Uterus (tissue), 2 donors: Measurements from ENCODE around the gene GRK5.

Experiments
- POLR2A ChIP-seq, 2 donors: fragments of 450-650 bp; IDR thresholded peaks; one replicate each; pipeline ENCODE4 v1.6.1; 2016; ENCODE audit warnings: antibody characterized with exemption in 2 of 2, mild to moderate bottlenecking in 1 of 2, moderate library complexity in 1 of 2
- TF ChIP-seq, protein P1 (sequence below), 4 experiments: fragments of 200-600 bp in 2 of 4; fragments of 450-650 bp in 2 of 4; sonication (generic) in 2 of 4; IDR thresholded peaks; one replicate each; pipeline ENCODE4 v1.5.1; 2016 to 2019; ENCODE audit warnings: antibody characterized with exemption in 4 of 4, mild to moderate bottlenecking in 2 of 4, moderate library complexity in 1 of 4

DNA sequence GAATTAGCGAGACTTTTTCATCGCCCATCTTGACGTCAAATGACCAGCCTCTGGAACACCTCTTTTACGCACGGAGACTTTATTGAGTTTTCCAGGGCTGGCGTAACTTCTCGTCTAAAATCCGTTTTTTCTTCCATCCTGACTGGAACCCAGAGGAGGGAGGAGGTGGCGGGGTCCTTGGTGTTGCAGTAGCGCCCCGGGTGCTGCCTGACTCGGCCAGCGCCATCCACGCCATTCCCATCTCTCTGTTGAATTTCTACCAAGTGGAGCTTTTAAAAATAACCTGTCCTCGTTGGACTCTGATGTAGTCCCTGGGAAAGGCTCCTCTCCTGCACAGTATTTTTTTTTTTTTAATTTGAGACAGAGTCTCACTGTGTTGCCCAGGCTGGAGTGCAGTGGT, 179.3 kb downstream of the GRK5 start:
- TF ChIP-seq, protein P1, sequence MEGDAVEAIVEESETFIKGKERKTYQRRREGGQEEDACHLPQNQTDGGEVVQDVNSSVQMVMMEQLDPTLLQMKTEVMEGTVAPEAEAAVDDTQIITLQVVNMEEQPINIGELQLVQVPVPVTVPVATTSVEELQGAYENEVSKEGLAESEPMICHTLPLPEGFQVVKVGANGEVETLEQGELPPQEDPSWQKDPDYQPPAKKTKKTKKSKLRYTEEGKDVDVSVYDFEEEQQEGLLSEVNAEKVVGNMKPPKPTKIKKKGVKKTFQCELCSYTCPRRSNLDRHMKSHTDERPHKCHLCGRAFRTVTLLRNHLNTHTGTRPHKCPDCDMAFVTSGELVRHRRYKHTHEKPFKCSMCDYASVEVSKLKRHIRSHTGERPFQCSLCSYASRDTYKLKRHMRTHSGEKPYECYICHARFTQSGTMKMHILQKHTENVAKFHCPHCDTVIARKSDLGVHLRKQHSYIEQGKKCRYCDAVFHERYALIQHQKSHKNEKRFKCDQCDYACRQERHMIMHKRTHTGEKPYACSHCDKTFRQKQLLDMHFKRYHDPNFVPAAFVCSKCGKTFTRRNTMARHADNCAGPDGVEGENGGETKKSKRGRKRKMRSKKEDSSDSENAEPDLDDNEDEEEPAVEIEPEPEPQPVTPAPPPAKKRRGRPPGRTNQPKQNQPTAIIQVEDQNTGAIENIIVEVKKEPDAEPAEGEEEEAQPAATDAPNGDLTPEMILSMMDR (IDR thresholded peaks at IDR 0.05) = no peak
- TF ChIP-seq POLR2A (IDR thresholded peaks at IDR 0.05) = no peak
